GM23338 (cell line): ENCODE measurements around the gene MLLT6. TPM values are rescaled to one million over a fixed set of nuclear protein-coding genes. Genes with fewer than 3 reads are reported as not detected.
A peak's percentile ranks its signal among the peaks of the same experiment; 100 is the strongest.

Experiments used
- ATAC-seq: fragments of 200-7000 bp; cut with Tn5 transposase; 3 replicates; pipeline ENCODE4 v1.9.1; 2020
- DNase-seq: peaks from one replicate; pipeline ENCODE4 v3.0.0-alpha.2; 2015; ENCODE audit warnings: low spot score
- H2AFZ ChIP-seq: fragments of 200-600 bp; sonication (generic); 2 replicates; pipeline ENCODE4 v1.8.0; 2016; ENCODE audit warnings: antibody characterized with exemption, mild to moderate bottlenecking, moderate library complexity
- H3F3A ChIP-seq: fragments of 200-600 bp; sonication (generic); replicated peaks from 2 replicates; pipeline ENCODE4 v1.8.0; 2017; ENCODE audit warnings: antibody characterized with exemption, mixed run types, low read depth
- H3K27ac ChIP-seq: fragments of 200-600 bp; sonication (generic); 2 replicates; pipeline ENCODE4 v1.6.1; 2016; ENCODE audit warnings: low read depth
- H3K27me3 ChIP-seq: fragments of 200-600 bp; sonication (generic); 2 replicates; pipeline ENCODE4 v1.8.0; 2016; ENCODE audit warnings: mild to moderate bottlenecking, mixed run types, moderate library complexity; ENCODE audit not compliant: insufficient read depth
- H3K36me3 ChIP-seq: fragments of 200-600 bp; sonication (generic); 2 replicates; pipeline ENCODE4 v1.8.0; 2016; ENCODE audit warnings: mild to moderate bottlenecking; ENCODE audit not compliant: insufficient read depth
- H3K4me1 ChIP-seq: fragments of 200-600 bp; sonication (generic); 2 replicates; pipeline ENCODE4 v1.8.0; 2016; ENCODE audit warnings: mild to moderate bottlenecking, moderate library complexity; ENCODE audit not compliant: insufficient read depth
- H3K4me2 ChIP-seq: fragments of 200-600 bp; sonication (generic); 2 replicates; pipeline ENCODE4 v1.7.1; 2017; ENCODE audit warnings: mixed run types
- H3K4me3 ChIP-seq: fragments of 200-600 bp; sonication (generic); 2 replicates; pipeline ENCODE4 v1.6.1; 2016; ENCODE audit warnings: mixed run types
- H3K79me2 ChIP-seq: fragments of 200-600 bp; sonication (generic); replicated peaks from 2 replicates; pipeline ENCODE4 v1.8.0; 2017; ENCODE audit warnings: mild to moderate bottlenecking; ENCODE audit not compliant: insufficient read depth
- H3K9me2 ChIP-seq: fragments of 200-600 bp; sonication (generic); 2 replicates; pipeline ENCODE4 v1.8.0; 2017; ENCODE audit not compliant: insufficient read depth
- H4K20me1 ChIP-seq: fragments of 200-600 bp; sonication (generic); replicated peaks from 2 replicates; pipeline ENCODE4 v1.8.0; 2017; ENCODE audit warnings: mild to moderate bottlenecking; ENCODE audit not compliant: insufficient read depth
- H3K27ac Mint-ChIP-seq: 2 replicates; pipeline ENCODE4 v1.8.0; 2020; ENCODE audit warnings: inconsistent platforms, mild to moderate bottlenecking, moderate library complexity, mixed read lengths
- H3K27me3 Mint-ChIP-seq: 3 replicates; pipeline ENCODE4 v1.8.0; 2022; ENCODE audit warnings: low read depth, mild to moderate bottlenecking, moderate library complexity, mixed read lengths, inconsistent platforms; ENCODE audit not compliant: insufficient read depth, poor library complexity
- H3K36me3 Mint-ChIP-seq: 3 replicates; pipeline ENCODE4 v1.8.0; 2021; ENCODE audit warnings: low read depth, mild to moderate bottlenecking, inconsistent platforms, moderate library complexity, mixed read lengths
- H3K4me1 Mint-ChIP-seq: 3 replicates; pipeline ENCODE4 v1.8.0; 2020; ENCODE audit warnings: mild to moderate bottlenecking, inconsistent platforms, mixed read lengths
- H3K4me3 Mint-ChIP-seq: 3 replicates; pipeline ENCODE4 v1.8.0; 2021; ENCODE audit warnings: moderate library complexity, mild to moderate bottlenecking, inconsistent platforms, mixed read lengths
- H3K9me3 Mint-ChIP-seq: 3 replicates; pipeline ENCODE4 v1.8.0; 2020; ENCODE audit warnings: moderate library complexity, mild to moderate bottlenecking, inconsistent platforms, mixed read lengths
- CREB1 ChIP-seq: fragments of 250-450 bp; sonication (Bioruptor Pico); IDR thresholded peaks from 2 replicates; pipeline ENCODE4 v1.5.0; 2020; ENCODE audit warnings: low read depth, mild to moderate bottlenecking, moderate library complexity
- CTCF ChIP-seq, 2 experiments: fragments of 200-600 bp in 1 of 2; sonication (generic) in 1 of 2; conservative IDR thresholded peaks; 2 replicates each; pipeline versions ENCODE4 v1.5.1 to v1.6.1; 2016 to 2017; ENCODE audit warnings: antibody characterized with exemption in 2 of 2, low read depth in 2 of 2, mild to moderate bottlenecking in 2 of 2, moderate library complexity in 1 of 2
- ETS1 ChIP-seq: IDR thresholded peaks from 2 replicates; pipeline ENCODE4 v1.6.1; 2016; ENCODE audit warnings: antibody characterized with exemption
- polyA plus RNA-seq: library from polyadenylated mRNA; unstranded; fragments of >200 nt; fragmentation: Nextera tagmentation; extraction: Ambion mirVana; gene quantifications from 2 replicates; pipeline ENCODE4 v1.2.1, GENCODE V29; 2016
- total RNA-seq: library from RNA; depleted of rRNA; stranded (reverse); fragments of >200 nt; shearing (Covaris generic); gene quantifications from 2 replicates; pipeline ENCODE4 v1.2.3, GENCODE V29; 2014
- TF ChIP-seq, protein P1 (sequence below): fragments of 250-450 bp; sonication (Bioruptor Pico); IDR thresholded peaks from 2 replicates; pipeline ENCODE4 v1.5.0; 2020; ENCODE audit warnings: mild to moderate bottlenecking, moderate library complexity

The MLLT6 gene
- total and polyA plus RNA-seq, 2 experiments from 2014 or later, result 2.6 to 2.8 TPM

DNA sequence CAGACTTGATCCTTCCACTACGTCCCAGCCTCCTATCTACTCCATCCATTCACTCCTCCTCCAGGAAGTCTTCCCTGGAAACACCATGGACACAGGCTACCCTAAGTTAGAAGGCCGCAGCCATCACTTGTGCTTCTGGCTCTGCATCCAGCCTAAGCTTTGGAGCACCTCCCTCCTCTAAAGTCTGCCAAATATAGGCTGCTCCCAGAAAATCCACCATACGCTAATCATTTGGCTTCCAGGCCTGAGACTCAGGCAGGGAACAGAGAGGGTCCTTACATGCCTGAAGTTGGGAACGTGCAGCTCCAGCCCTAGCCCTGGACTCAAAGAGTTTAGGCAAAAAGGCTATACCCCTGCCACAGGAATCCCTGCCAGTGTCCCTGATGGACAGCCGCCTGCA lies 36.4 kb downstream of the MLLT6 start (continued):
- TF ChIP-seq CTCF (conservative IDR thresholded peaks at IDR 0.05; ENCODE audit: low read depth in 2 of 2), result no peak
- no peak for TF ChIP-seq ETS1

DNA sequence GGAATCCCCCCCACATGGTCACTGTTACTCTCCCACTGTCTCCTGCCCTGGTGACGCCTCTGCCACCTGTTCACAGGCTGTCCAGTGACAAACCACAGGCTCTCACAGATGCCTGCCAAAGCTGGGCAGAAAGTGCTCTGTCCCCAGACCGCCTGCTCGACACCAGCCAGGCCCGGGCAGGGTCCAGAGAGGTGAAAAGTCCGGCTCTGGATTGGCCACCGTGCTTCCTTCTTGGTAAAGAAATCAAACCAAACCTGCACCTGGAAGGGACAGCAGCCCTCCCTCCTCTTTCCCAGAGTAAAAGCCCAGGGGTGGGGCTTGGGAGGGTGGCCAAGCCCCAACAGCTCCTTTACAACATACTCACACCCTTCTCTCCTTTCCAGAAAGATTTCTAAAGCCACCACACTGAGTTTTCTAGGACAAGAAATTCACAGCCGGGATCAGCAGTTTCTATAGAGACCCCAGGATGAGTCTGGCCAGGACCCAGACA lies 36.9 kb downstream of the MLLT6 start:
- peaks cover 35% of the 10 kb centered on the region for H3K4me1 ChIP-seq
- Mint-ChIP-seq H3K27me3 (peaks cover 33% of the 10 kb centered on the region), H3K36me3 (peaks cover 60% of the 10 kb centered on the region), H3K4me3 (no peak overlapping the region), H3K27ac (no peak overlapping the region; the same call in 1 of the 2 replicates), H3K4me1 (peaks cover 58% of the 10 kb centered on the region), H3K9me3 (no peaks in the 10 kb centered on the region; the same call in 2 of the 3 replicates)
- peak overlapping the region; percentile 20; the same call in 1 of the 2 replicates for H3K4me2 ChIP-seq
- H3K9me2 ChIP-seq, result no peaks in the 10 kb centered on the region
- H3K27me3 ChIP-seq, result no peaks in the 10 kb centered on the region
- peaks cover 67% of the 10 kb centered on the region for H4K20me1 ChIP-seq
- TF ChIP-seq CREB1 (CRISPR knock-in tag) (no peak), ETS1 (no peak)
- TF ChIP-seq, protein P1, sequence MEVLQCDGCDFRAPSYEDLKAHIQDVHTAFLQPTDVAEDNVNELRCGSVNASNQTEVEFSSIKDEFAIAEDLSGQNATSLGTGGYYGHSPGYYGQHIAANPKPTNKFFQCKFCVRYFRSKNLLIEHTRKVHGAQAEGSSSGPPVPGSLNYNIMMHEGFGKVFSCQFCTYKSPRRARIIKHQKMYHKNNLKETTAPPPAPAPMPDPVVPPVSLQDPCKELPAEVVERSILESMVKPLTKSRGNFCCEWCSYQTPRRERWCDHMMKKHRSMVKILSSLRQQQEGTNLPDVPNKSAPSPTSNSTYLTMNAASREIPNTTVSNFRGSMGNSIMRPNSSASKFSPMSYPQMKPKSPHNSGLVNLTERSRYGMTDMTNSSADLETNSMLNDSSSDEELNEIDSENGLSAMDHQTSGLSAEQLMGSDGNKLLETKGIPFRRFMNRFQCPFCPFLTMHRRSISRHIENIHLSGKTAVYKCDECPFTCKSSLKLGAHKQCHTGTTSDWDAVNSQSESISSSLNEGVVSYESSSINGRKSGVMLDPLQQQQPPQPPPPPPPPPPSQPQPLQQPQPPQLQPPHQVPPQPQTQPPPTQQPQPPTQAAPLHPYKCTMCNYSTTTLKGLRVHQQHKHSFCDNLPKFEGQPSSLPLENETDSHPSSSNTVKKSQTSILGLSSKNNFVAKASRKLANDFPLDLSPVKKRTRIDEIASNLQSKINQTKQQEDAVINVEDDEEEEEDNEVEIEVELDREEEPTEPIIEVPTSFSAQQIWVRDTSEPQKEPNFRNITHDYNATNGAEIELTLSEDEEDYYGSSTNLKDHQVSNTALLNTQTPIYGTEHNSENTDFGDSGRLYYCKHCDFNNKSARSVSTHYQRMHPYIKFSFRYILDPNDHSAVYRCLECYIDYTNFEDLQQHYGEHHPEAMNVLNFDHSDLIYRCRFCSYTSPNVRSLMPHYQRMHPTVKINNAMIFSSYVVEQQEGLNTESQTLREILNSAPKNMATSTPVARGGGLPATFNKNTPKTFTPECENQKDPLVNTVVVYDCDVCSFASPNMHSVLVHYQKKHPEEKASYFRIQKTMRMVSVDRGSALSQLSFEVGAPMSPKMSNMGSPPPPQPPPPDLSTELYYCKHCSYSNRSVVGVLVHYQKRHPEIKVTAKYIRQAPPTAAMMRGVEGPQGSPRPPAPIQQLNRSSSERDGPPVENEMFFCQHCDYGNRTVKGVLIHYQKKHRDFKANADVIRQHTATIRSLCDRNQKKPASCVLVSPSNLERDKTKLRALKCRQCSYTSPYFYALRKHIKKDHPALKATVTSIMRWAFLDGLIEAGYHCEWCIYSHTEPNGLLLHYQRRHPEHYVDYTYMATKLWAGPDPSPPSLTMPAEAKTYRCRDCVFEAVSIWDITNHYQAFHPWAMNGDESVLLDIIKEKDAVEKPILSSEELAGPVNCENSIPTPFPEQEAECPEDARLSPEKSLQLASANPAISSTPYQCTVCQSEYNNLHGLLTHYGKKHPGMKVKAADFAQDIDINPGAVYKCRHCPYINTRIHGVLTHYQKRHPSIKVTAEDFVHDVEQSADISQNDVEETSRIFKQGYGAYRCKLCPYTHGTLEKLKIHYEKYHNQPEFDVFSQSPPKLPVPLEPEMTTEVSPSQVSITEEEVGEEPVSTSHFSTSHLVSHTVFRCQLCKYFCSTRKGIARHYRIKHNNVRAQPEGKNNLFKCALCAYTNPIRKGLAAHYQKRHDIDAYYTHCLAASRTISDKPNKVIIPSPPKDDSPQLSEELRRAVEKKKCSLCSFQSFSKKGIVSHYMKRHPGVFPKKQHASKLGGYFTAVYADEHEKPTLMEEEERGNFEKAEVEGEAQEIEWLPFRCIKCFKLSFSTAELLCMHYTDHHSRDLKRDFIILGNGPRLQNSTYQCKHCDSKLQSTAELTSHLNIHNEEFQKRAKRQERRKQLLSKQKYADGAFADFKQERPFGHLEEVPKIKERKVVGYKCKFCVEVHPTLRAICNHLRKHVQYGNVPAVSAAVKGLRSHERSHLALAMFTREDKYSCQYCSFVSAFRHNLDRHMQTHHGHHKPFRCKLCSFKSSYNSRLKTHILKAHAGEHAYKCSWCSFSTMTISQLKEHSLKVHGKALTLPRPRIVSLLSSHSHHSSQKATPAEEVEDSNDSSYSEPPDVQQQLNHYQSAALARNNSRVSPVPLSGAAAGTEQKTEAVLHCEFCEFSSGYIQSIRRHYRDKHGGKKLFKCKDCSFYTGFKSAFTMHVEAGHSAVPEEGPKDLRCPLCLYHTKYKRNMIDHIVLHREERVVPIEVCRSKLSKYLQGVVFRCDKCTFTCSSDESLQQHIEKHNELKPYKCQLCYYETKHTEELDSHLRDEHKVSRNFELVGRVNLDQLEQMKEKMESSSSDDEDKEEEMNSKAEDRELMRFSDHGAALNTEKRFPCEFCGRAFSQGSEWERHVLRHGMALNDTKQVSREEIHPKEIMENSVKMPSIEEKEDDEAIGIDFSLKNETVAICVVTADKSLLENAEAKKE, result no peak
- no peak overlapping the region for H3K27ac ChIP-seq
- no peak overlapping the region for H2AFZ ChIP-seq
- peaks cover 71% of the 10 kb centered on the region for H3K79me2 ChIP-seq
- peaks cover 5% of the 10 kb centered on the region for H3K36me3 ChIP-seq
- DNase-seq, result no peak
- H3F3A ChIP-seq, result 0 out of 2 replicates have a peak, but pooled peaks cover 5% of the 10 kb centered on the region
- ATAC-seq, result no peak
- H3K4me3 ChIP-seq, result no peak overlapping the region
